ENCODE results near the gene MAP3K9. TPM values are rescaled to one million over a fixed set of nuclear protein-coding genes. Genes with fewer than 3 reads are reported as not detected.

The MAP3K9 gene
- total and polyA plus RNA-seq, 2 donors (not counting 3 experiments of a cell fraction or from before 2014, with no cell fraction given) = 0.06 to 0.11 TPM

GRCh38 chr14:70759398-70759797 lies 49.9 kb downstream of the MAP3K9 start:
- BruUV-seq (replicated peaks) = no TSS peak
- DNase-seq (ENCODE audit: low read depth, low spot score) (no peak), FAIRE-seq (no peak)
- intact Hi-C loops (cut with micrococcal nuclease) (no loop called here), dilution Hi-C loops (cut with MboI; ENCODE audit: extremely low pct_ligation_motif_present, low sequenced_read_pairs) (no loop called here)
- no peaks in the 10 kb centered on the region for H3K9me3 ChIP-seq (replicated peaks; ENCODE audit: control insufficient read depth, insufficient read depth, low read length)
- no peak overlapping the region for H3K4me2 ChIP-seq (ENCODE audit: insufficient read depth, low read length)
- H3K79me2 ChIP-seq (ENCODE audit: control insufficient read depth, insufficient read depth, low read length) = no peaks in the 10 kb centered on the region
- no peaks in the 10 kb centered on the region for H4K20me1 ChIP-seq (replicated peaks; ENCODE audit: control insufficient read depth, extremely low read depth, insufficient read depth, low read length)
- H3K36me3 ChIP-seq (ENCODE audit: control insufficient read depth in 2 of 2, extremely low read depth in 1 of 2, insufficient read depth in 2 of 2, low read length in 2 of 2) = no peaks in the 10 kb centered on the region
- TF ChIP-seq CTCF (IDR thresholded peaks at IDR 0.05; ENCODE audit: extremely low read depth in 1 of 2, insufficient read depth in 1 of 2, low read depth in 1 of 2, low read length in 2 of 2) (no peak), MAX (IDR thresholded peaks at IDR 0.05; ENCODE audit: insufficient read depth, insufficient read length) (no peak), FOS (IDR thresholded peaks at IDR 0.05; ENCODE audit: borderline replicate concordance, insufficient read depth, low read length) (no peak), EZH2 (IDR thresholded peaks at IDR 0.05; ENCODE audit: borderline replicate concordance, low read depth, low read length, severe bottlenecking) (no peak), POLR2A (IDR thresholded peaks at IDR 0.05; ENCODE audit: low read depth, low read length) (no peak), JUN (IDR thresholded peaks at IDR 0.05; ENCODE audit: borderline replicate concordance, insufficient read depth, insufficient read length, low read depth) (no peak), MYC (IDR thresholded peaks at IDR 0.05; ENCODE audit: low read depth, low read length) (no peak), GATA2 (IDR thresholded peaks at IDR 0.05; ENCODE audit: insufficient read depth, insufficient read length, low read depth, low read length) (no peak), POLR2AphosphoS5 (IDR thresholded peaks at IDR 0.05; ENCODE audit: insufficient read depth, low read depth, low read length) (no peak)
- ChIA-PET POLR2A (no interaction called here), CTCF (no interaction called here)
- H3K4me3 ChIP-seq (replicated peaks in 1 of 3; ENCODE audit: insufficient read depth in 1 of 3, low read depth in 1 of 3, low read length in 3 of 3) = no peak overlapping the region
- no peaks in the 10 kb centered on the region for H3K4me1 ChIP-seq (ENCODE audit: control insufficient read depth, extremely low read depth, insufficient read depth, low read length)
- H3K9ac ChIP-seq (replicated peaks; ENCODE audit: extremely low read depth, insufficient read depth, low read length) = no peak overlapping the region
- no peak overlapping the region for H3K27ac ChIP-seq (ENCODE audit: insufficient read depth, low read depth, low read length)
- H3K27me3 ChIP-seq (ENCODE audit: control insufficient read depth in 2 of 2, insufficient read depth in 2 of 2, low read length in 2 of 2) = no peaks in the 10 kb centered on the region
- no peak overlapping the region for H2AFZ ChIP-seq (ENCODE audit: low read depth, low read length)
- no peaks in the 10 kb centered on the region for H3K9me1 ChIP-seq (replicated peaks; ENCODE audit: control insufficient read depth, extremely low read depth, insufficient read depth, low read length)
